Activated CD4-positive, alpha-beta T cell treated with anti-CD3 and anti-CD28 coated beads for 36 hours (primary cell): ENCODE results near the gene FAM83B. TPM values are rescaled to one million over a fixed set of nuclear protein-coding genes. Genes with fewer than 3 reads are reported as not detected.
"Not testable (repeated sequence)": the region's sequence is repeated elsewhere in the genome, so short reads cannot be mapped to it uniquely, and the experiment has no call there.

Experiments used
- ATAC-seq: fragments of 200-7000 bp; cut with Tn5 transposase; one replicate; pipeline ENCODE4 v1.10.0; 2021; ENCODE audit warnings: mild to moderate bottlenecking, moderate library complexity
- CTCF ChIA-PET: fragments of 350-600 bp; sonication (Branson Sonifier 250); formaldehyde crosslinking; loops from one replicate; lab custom pipeline; 2021; ENCODE audit warnings: antibody characterized with exemption; lab: Charles Lee
- POLR2A ChIA-PET: fragments of 350-600 bp; sonication (Branson Sonifier 250); formaldehyde crosslinking; loops from one replicate; lab custom pipeline; 2021; ENCODE audit warnings: antibody characterized with exemption, inconsistent platforms; lab: Charles Lee
- DNase-seq: peaks from one replicate; pipeline ENCODE4 v3.0.0-alpha.2; 2020
- H3K27ac Mint-ChIP-seq: one replicate; pipeline ENCODE4 v1.8.0; 2021; ENCODE audit warnings: mixed read lengths
- H3K27me3 Mint-ChIP-seq: one replicate; pipeline ENCODE4 v1.8.0; 2021; ENCODE audit warnings: mixed read lengths
- H3K36me3 Mint-ChIP-seq: one replicate; pipeline ENCODE4 v1.8.0; 2021; ENCODE audit warnings: low read depth, mixed read lengths
- H3K4me1 Mint-ChIP-seq: one replicate; pipeline ENCODE4 v1.8.0; 2021; ENCODE audit warnings: mixed read lengths
- H3K4me3 Mint-ChIP-seq: one replicate; pipeline ENCODE4 v1.8.0; 2021; ENCODE audit warnings: mild to moderate bottlenecking, moderate library complexity, mixed read lengths
- H3K9me3 Mint-ChIP-seq: one replicate; pipeline ENCODE4 v1.8.0; 2021; ENCODE audit warnings: low read depth, mixed read lengths
- intact Hi-C, 2 experiments: fragments of 100-400 bp; cut with DNase I in 1 of 2; cut with micrococcal nuclease in 1 of 2; formaldehyde crosslinking; loops; one replicate each; pipeline versions ENCODE4 v1.14.2 to v1.15.1; 2022 to 2024; cut with DNase I, micrococcal nuclease
- total RNA-seq, 2 experiments: library from RNA; stranded (reverse); gene quantifications; one replicate each; pipeline ENCODE4 v1.2.3, GENCODE V29; 2021

The FAM83B gene
- total RNA-seq, 2 experiments from 2014 or later: not detected

DNA sequence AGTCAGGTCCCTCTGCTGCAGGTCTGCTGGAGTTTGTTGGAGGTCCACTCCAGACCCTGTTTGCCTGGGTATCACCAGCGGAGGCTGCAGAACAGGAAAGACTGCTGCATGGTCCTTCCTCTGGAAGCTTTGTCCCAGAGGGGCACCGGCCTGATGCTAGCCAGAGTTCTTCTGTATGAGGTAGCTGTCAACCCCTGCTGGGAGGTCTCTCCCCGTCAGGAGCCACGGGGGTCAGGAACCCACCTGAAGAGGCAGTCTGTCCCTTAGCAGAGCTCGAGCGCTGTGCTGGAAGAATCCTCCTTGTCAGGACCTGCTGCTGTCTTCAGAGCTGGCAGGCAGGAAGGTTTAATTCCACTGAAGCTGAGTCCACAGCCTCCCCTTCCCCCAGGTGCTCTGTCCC, 22.3 kb upstream of the FAM83B start:
- H3K4me1 Mint-ChIP-seq, H3K36me3 Mint-ChIP-seq, CTCF ChIA-PET, H3K27ac Mint-ChIP-seq, H3K27me3 Mint-ChIP-seq, intact Hi-C loops, ATAC-seq, H3K4me3 Mint-ChIP-seq, POLR2A ChIA-PET, DNase-seq: not testable (repeated sequence)
- peaks cover 10% of the 10 kb centered on the region for H3K9me3 Mint-ChIP-seq

DNA sequence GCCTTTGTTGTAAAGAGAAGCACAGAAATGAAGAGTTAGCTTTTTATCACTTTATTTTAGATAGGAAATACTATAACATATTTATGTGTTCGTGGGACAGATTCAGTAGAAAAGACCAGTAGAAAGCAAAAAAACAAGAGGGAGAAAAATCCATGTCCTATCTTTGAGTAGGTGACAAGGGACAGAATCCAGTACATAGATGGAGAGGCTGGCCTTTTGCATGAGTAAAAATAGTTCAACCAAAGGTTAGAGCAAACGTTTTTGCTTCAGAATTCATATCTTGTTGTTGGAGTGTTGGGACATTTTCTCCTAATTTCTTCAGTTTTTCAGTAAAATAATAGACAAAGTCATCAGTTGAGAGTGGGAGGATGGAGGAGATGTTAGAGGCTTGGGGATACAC, 19.6 kb upstream of the FAM83B start:
- H3K4me1 Mint-ChIP-seq: no peaks in the 10 kb centered on the region
- DNase-seq (no peak), ATAC-seq (no peak)
- H3K4me3 Mint-ChIP-seq: no peak overlapping the region
- POLR2A ChIA-PET: no interaction called here
- intact Hi-C loops: no loop called here
- H3K27ac Mint-ChIP-seq: no peak overlapping the region
- no peaks in the 10 kb centered on the region for H3K27me3 Mint-ChIP-seq
- CTCF ChIA-PET: no interaction called here
- peaks cover 5% of the 10 kb centered on the region for H3K9me3 Mint-ChIP-seq
- H3K36me3 Mint-ChIP-seq: no peaks in the 10 kb centered on the region

DNA sequence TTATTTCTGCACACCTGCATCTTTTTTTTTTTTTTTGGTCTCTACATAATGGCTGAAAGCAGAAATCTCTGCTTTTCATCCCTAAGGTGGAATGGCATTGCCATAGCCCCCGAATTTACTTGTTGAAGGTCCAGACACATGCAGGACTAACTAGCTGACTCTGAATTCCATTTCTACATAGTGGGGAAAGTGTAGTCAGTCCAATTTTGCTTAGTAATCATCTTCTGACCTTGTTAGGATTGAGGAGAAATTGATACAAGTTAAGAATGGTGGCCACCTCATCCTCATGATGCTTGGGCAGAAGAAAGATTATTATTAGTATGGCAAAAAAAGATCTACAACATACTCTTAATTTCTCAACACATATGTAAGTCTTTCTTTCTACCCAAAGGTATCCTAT, 16.4 kb upstream of the FAM83B start:
- Mint-ChIP-seq H3K4me3 (no peak overlapping the region), H3K27me3 (no peaks in the 10 kb centered on the region), H3K4me1 (no peaks in the 10 kb centered on the region), H3K36me3 (no peaks in the 10 kb centered on the region), H3K27ac (no peak overlapping the region), H3K9me3 (no peaks in the 10 kb centered on the region)
- CTCF ChIA-PET: interaction anchor here (1.5 kb wide), 1 partner anchor 111 kb away, joined by 3 read pairs; no protein-coding TSS in a partner anchor
- ATAC-seq (no peak), DNase-seq (no peak)
- POLR2A ChIA-PET: no interaction called here
- intact Hi-C loops: no loop called here

DNA sequence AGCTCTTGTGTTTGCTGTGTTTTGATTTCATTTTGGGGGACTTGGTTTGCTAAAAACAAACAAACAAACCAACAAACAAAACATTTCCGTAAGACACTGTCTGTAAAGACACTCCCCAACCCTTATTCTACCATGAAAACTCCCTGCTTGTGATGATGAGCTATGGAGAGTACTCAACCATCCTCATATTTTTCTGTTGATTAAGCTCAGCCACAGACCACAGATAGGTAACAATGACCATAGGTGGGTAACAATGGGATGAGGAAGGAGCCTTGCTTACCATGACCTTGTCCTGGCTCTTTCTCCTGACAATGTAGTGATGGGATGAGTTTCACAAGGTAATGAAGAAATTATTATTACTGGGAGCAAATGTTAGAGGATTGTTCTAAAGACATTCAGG, 11.4 kb upstream of the FAM83B start:
- no peak for DNase-seq
- Mint-ChIP-seq H3K27me3 (no peaks in the 10 kb centered on the region), H3K4me1 (no peaks in the 10 kb centered on the region), H3K27ac (no peak overlapping the region), H3K36me3 (no peaks in the 10 kb centered on the region), H3K9me3 (peaks cover 2% of the 10 kb centered on the region), H3K4me3 (no peak overlapping the region)
- ATAC-seq: no peak
- POLR2A ChIA-PET: no interaction called here
- CTCF ChIA-PET: interaction anchor here (0.6 to 1.3 kb wide), 3 partner anchors 9 to 1378 kb away, joined by 3 read pairs; no protein-coding TSS in a partner anchor
- intact Hi-C loops: no loop called here

DNA sequence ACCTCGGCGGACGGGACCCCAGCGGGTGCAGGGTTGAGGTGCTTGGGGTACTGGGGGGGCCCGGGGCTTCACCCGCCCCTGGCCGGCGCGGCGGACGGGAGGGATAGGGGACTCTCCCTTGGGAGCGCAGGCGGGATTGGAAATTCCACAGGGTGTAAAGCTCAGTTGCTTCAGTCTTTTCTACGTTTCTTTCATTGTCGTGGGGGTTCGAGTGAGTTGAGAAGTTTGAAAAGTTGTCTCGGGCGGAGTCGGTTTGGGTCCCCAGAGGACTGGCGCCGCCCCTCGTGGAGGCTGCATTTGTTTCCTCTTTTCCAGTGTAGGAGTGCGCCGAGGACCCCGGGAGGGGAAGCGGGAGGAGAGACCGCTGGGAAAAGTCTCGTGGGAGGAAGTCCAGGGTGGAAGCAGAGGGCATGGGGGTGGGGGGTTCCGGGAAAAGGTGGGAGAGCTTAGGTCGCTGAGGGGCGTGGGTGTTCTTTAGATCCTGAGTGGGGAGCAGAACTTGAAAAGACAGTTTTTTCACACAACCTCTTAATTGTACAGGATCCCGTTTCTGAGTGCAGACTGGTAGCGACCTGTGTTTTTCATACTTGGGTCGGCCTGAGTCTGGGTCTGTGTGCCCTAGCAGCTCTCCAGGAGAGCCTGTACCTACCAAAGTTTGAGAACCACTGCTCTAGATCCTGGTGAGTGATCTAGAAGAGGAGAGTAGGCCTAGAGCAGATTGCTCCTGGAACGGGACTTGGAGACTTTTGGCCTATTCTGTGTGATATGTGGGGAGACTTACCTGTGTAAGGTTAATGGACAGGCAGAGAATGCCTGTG, 495 bp downstream of the FAM83B start:
- H3K4me1 Mint-ChIP-seq: no peaks in the 10 kb centered on the region
- no peaks in the 10 kb centered on the region for H3K36me3 Mint-ChIP-seq
- no peak overlapping the region for H3K4me3 Mint-ChIP-seq
- intact Hi-C loops: no loop called here
- no peak overlapping the region for H3K27ac Mint-ChIP-seq
- DNase-seq: no peak
- ATAC-seq: no peak
- ChIA-PET POLR2A (no interaction called here), CTCF (no interaction called here)
- peaks cover 5% of the 10 kb centered on the region for H3K9me3 Mint-ChIP-seq
- H3K27me3 Mint-ChIP-seq: peaks cover 26% of the 10 kb centered on the region

DNA sequence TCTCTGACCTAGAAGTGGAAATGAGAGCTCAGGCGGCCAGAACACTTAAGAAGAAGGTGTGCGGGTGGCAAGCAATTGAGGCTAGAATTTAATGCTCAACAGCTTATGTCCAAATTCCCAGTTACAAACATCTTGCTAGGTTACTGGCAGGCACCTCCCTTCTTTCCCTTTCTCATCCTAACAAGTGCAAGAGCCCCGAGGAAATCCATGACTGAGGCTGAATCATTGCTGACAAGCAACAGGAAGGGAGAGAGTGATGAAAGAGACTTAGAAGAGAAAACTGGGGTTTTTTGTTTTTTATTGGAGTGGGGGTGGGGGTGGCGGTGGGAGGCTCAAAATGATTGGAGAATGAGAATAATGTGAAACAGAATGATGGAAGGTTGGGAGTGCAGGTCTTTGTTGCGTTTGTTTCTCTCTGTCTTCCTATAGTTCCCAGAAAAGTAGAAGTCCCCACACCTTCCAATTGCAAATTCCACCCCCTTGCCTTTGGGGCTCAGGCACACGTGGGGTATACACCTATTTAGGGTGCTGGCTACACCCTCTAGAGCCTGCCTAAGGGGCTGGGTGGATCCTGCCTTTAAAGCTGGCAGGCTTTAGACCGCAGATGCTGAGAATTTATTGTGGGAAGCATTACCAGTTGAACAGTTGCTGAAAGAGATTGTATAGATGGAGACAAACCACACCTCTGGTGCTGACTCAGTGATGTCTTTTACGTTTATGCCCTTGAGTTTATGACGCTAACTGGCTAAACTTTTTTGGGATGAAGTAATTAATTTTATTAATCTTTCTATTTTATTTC, 1.4 kb downstream of the FAM83B start:
- peaks cover 26% of the 10 kb centered on the region for H3K27me3 Mint-ChIP-seq
- no peak overlapping the region for H3K27ac Mint-ChIP-seq
- no peaks in the 10 kb centered on the region for H3K36me3 Mint-ChIP-seq
- H3K4me3 Mint-ChIP-seq: no peak overlapping the region
- ATAC-seq (no peak), DNase-seq (no peak)
- CTCF ChIA-PET: no interaction called here
- H3K9me3 Mint-ChIP-seq: peaks cover 5% of the 10 kb centered on the region
- H3K4me1 Mint-ChIP-seq: no peaks in the 10 kb centered on the region
- intact Hi-C loops: no loop called here
- POLR2A ChIA-PET: no interaction called here

DNA sequence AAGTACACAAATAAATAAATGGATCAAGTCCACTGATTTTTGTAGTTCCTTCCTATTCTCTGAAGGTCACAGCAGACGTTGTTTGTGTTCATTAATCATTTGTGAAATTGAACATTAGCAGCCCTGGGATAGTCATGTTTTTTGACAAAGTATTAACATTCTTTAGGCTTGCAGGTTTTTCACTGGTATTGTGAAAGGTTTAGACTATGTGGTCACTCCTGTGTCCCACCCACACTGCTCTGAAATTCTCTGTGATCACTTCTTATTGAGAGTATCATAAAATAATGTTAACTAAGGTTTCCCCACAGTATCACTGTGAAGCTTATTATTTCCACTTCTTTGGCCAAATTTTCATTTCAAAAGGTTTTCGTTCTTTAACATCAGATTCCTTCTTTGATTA, 3.5 kb downstream of the FAM83B start:
- no peaks in the 10 kb centered on the region for H3K4me1 Mint-ChIP-seq
- no peak overlapping the region for H3K4me3 Mint-ChIP-seq
- intact Hi-C loops: no loop called here
- H3K27ac Mint-ChIP-seq: no peak overlapping the region
- POLR2A ChIA-PET: no interaction called here
- DNase-seq (no peak), ATAC-seq (no peak)
- peaks cover 9% of the 10 kb centered on the region for H3K9me3 Mint-ChIP-seq
- peaks cover 24% of the 10 kb centered on the region for H3K27me3 Mint-ChIP-seq
- CTCF ChIA-PET: no interaction called here
- H3K36me3 Mint-ChIP-seq: no peaks in the 10 kb centered on the region

DNA sequence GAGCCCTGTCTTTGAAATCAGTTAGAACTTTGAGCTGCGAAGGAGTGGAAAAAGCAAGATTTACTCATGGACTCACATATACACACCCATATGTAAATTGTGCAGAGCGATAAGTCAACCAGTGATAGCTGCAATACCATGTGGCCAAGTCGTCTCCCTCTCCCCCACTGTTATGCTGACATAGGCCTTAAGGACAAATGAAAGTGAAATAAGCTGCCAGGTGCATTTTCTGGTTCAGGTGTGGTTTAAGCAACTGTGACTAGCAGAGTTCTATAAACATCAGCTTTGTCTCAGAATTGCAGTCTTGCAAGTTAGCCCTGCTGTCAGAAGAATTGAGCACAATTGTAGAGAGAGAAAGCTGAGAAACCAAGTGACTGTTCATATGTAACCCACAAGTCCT, 9.6 kb downstream of the FAM83B start:
- intact Hi-C loops: no loop called here
- no peak for ATAC-seq
- peaks cover 5% of the 10 kb centered on the region for H3K9me3 Mint-ChIP-seq
- DNase-seq: no peak
- ChIA-PET POLR2A (no interaction called here), CTCF (no interaction called here)
- no peak overlapping the region for H3K27ac Mint-ChIP-seq
- H3K4me3 Mint-ChIP-seq: no peak overlapping the region
- no peaks in the 10 kb centered on the region for H3K27me3 Mint-ChIP-seq
- H3K4me1 Mint-ChIP-seq: no peaks in the 10 kb centered on the region
- H3K36me3 Mint-ChIP-seq: no peaks in the 10 kb centered on the region

DNA sequence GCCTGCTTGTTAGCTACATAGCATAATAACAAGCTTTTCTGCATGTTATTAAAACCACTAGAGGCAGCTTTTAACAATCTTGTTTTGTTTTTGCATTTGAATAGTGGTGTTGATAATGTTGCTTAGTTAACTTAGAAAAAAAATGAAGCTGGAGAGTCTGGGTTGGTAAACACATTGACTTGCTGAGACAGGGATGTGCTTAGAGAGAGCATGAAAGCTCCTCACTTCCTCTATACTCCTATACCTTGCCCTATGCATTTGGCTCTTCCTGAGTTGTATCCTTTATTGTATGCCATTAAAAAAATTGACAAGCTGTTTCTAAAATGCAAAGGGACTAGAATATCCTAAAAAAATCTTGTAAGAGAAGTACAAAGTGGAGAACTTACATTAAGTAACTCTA, 13.6 kb downstream of the FAM83B start:
- POLR2A ChIA-PET: no interaction called here
- DNase-seq (no peak), ATAC-seq (no peak)
- no peak overlapping the region for H3K4me3 Mint-ChIP-seq
- intact Hi-C loops: no loop called here
- no peaks in the 10 kb centered on the region for H3K36me3 Mint-ChIP-seq
- H3K27me3 Mint-ChIP-seq: no peaks in the 10 kb centered on the region
- CTCF ChIA-PET: no interaction called here
- no peak overlapping the region for H3K27ac Mint-ChIP-seq
- H3K9me3 Mint-ChIP-seq: peaks cover 2% of the 10 kb centered on the region
- no peaks in the 10 kb centered on the region for H3K4me1 Mint-ChIP-seq

DNA sequence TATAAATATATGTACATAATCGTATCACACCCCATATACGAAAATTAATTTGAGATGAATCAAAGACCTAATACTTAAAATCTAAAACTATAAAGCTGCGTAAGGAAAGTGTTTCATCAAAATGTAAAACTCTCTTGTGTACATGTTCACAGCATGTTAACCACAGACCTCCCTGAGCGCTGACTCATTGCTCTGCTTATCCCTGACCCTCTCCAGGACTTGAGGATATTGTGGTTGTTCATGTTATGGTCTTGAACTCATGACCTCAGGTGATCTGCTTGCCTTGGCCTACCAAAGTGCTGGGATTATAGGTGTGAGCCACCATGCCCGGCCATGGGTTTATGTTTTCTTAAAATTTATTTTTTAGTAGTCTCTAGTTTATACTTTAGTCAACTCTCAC, 14.2 kb downstream of the FAM83B start:
- ATAC-seq: no peak
- Mint-ChIP-seq H3K36me3 (no peaks in the 10 kb centered on the region), H3K9me3 (peaks cover 2% of the 10 kb centered on the region), H3K4me3 (no peak overlapping the region), H3K4me1 (no peaks in the 10 kb centered on the region), H3K27me3 (no peaks in the 10 kb centered on the region), H3K27ac (no peak overlapping the region)
- POLR2A ChIA-PET: no interaction called here
- intact Hi-C loops: no loop called here
- CTCF ChIA-PET: no interaction called here
- DNase-seq: no peak

DNA sequence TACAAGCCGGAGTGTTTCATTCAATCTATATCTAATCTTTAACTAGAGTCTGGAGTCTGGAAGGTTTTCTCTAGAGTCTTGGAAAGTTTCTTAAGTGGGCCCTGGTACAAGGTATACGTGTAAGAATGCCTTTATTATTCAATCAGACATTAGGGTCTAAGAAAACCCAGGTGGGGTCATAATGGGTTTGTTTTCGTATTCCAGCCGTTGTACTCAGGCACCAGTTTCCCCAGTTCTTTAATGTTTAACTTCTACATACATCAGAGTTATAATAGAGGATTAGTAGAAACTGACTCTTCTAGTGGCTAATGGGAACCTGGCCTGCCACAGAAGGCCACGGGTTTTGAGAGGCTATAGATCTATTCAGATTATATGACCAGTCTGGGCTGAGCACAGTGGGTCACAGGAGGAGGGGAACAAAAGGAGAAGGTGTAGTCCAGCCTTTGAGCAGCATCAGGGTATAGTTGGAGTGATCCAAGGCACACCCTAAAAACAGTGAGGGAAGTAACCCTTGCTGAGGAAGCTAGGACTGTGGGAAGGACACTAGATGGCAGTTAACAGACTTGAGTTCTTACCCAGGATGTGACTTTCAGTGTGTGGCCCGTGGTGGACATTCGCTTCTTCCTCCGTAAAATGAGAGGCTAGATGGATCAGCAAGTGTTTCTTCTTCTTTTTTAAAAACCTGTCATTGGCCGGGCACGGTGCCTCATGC, 15.5 kb downstream of the FAM83B start:
- Mint-ChIP-seq H3K36me3 (no peaks in the 10 kb centered on the region), H3K27ac (no peak overlapping the region), H3K4me3 (no peak overlapping the region), H3K4me1 (no peaks in the 10 kb centered on the region), H3K27me3 (no peaks in the 10 kb centered on the region), H3K9me3 (peaks cover 2% of the 10 kb centered on the region)
- intact Hi-C loops: no loop called here
- DNase-seq: no peak
- ChIA-PET POLR2A (no interaction called here), CTCF (no interaction called here)
- ATAC-seq: no peak
